B cell (primary cell): ENCODE measurements around the gene FCGBP. TPM values are rescaled to one million over a fixed set of nuclear protein-coding genes. Genes with fewer than 3 reads are reported as not detected.

Experiments
- ATAC-seq: fragments of 200-7000 bp; cut with Tn5 transposase; one replicate; pipeline ENCODE4 v1.10.0; 2021; ENCODE audit warnings: low read depth, mild to moderate bottlenecking, moderate number of reproducible peaks, moderate library complexity
- CTCF ChIA-PET: fragments of 350-600 bp; sonication (Branson Sonifier 250); formaldehyde crosslinking; loops from one replicate; lab custom pipeline; 2021; ENCODE audit warnings: antibody characterized with exemption, inconsistent platforms; lab: Charles Lee
- POLR2A ChIA-PET: fragments of 350-600 bp; sonication (Branson Sonifier 250); formaldehyde crosslinking; loops from one replicate; lab custom pipeline; 2021; ENCODE audit warnings: antibody characterized with exemption; lab: Charles Lee
- DNase-seq: peaks from one replicate; pipeline ENCODE4 v3.0.0; 2013
- H2AFZ ChIP-seq: 2 replicates; pipeline ENCODE4 v1.6.1; 2012; ENCODE audit warnings: mild to moderate bottlenecking, low read depth, low read length; ENCODE audit not compliant: insufficient read depth, poor library complexity, severe bottlenecking
- H3K27ac ChIP-seq, 2 donors: 1 replicate in 1 of 2; 2 replicates in 1 of 2; pipeline ENCODE4 v1.5.1; 2012 to 2013; ENCODE audit warnings: low read length in 2 of 2, mild to moderate bottlenecking in 2 of 2, moderate library complexity in 1 of 2
- H3K27me3 ChIP-seq, 4 experiments: fragments of 200-600 bp in 1 of 4; sonication (generic) in 1 of 4; replicated peaks in 1 of 4; 1 replicate in 2 of 4; 2 replicates in 2 of 4; pipeline versions ENCODE4 v1.6.1 to v1.7.0; 2013 to 2016; ENCODE audit warnings: low read length in 3 of 4, mild to moderate bottlenecking in 2 of 4, mixed read lengths in 1 of 4, moderate library complexity in 1 of 4; ENCODE audit not compliant: insufficient read depth in 4 of 4, control insufficient read depth in 3 of 4; ENCODE audit errors: control extremely low read depth in 1 of 4
- H3K36me3 ChIP-seq, 2 experiments: replicated peaks in 1 of 2; 1 replicate in 1 of 2; 2 replicates in 1 of 2; pipeline versions ENCODE4 v1.6.1 to v1.7.1; 2013; ENCODE audit warnings: low read length in 1 of 2; ENCODE audit not compliant: insufficient read depth in 2 of 2, control insufficient read depth in 1 of 2; ENCODE audit errors: control extremely low read depth in 1 of 2, extremely low read depth in 1 of 2
- H3K4me1 ChIP-seq, 2 donors: fragments of 200-600 bp in 1 of 2; sonication (generic) in 1 of 2; 1 replicate in 1 of 2; 2 replicates in 1 of 2; pipeline versions ENCODE4 v1.5.1 to v1.6.1; 2013 to 2017; ENCODE audit warnings: low read length in 2 of 2; ENCODE audit not compliant: control insufficient read depth in 2 of 2, insufficient read depth in 2 of 2
- H3K4me2 ChIP-seq: replicated peaks from 2 replicates; pipeline ENCODE3; 2012; ENCODE audit warnings: mild to moderate bottlenecking, low read depth, low read length; ENCODE audit not compliant: poor library complexity, severe bottlenecking
- H3K4me3 ChIP-seq, 5 experiments: fragments of 200-600 bp in 1 of 5; sonication (generic) in 1 of 5; 1 replicate in 3 of 5; 2 replicates in 2 of 5; pipeline versions ENCODE4 v1.5.1 to v1.7.0; 2011 to 2016; ENCODE audit warnings: low read length in 4 of 5, mild to moderate bottlenecking in 4 of 5, low read depth in 2 of 5, control low read depth in 1 of 5, moderate library complexity in 1 of 5; ENCODE audit not compliant: insufficient read depth in 1 of 5; ENCODE audit errors: control extremely low read depth in 1 of 5, extremely low read depth in 1 of 5
- H3K79me2 ChIP-seq: fragments of 200-600 bp; sonication (generic); one replicate; pipeline ENCODE4 v1.6.0; 2016; ENCODE audit warnings: low read length; ENCODE audit not compliant: control insufficient read depth, insufficient read depth
- H3K9ac ChIP-seq: fragments of 200-600 bp; sonication (generic); 2 replicates; pipeline ENCODE4 v1.6.1; 2017; ENCODE audit warnings: mild to moderate bottlenecking, low read length, moderate library complexity
- H3K9me3 ChIP-seq, 3 donors: one replicate each; pipeline versions ENCODE4 v1.6.1 to v1.7.1; 2013; ENCODE audit warnings: low read length in 2 of 3; ENCODE audit not compliant: control insufficient read depth in 2 of 3, insufficient read depth in 1 of 3; ENCODE audit errors: control extremely low read depth in 1 of 3
- H4K20me1 ChIP-seq: 2 replicates; pipeline ENCODE4 v1.6.0; 2012; ENCODE audit warnings: mild to moderate bottlenecking, low read length; ENCODE audit not compliant: insufficient read depth, control insufficient read depth, poor library complexity, severe bottlenecking
- H3K27ac Mint-ChIP-seq: one replicate; pipeline ENCODE4 v1.8.0; 2021; ENCODE audit warnings: mixed read lengths
- H3K27me3 Mint-ChIP-seq: one replicate; pipeline ENCODE4 v1.8.0; 2021; ENCODE audit warnings: mixed read lengths
- H3K4me1 Mint-ChIP-seq: one replicate; pipeline ENCODE4 v1.8.0; 2021; ENCODE audit warnings: mixed read lengths
- H3K4me3 Mint-ChIP-seq: one replicate; pipeline ENCODE4 v1.8.0; 2021; ENCODE audit warnings: mixed read lengths
- H3K9me3 Mint-ChIP-seq: one replicate; pipeline ENCODE4 v1.8.0; 2022; ENCODE audit warnings: mixed read lengths; ENCODE audit not compliant: insufficient read depth
- CTCF ChIP-seq: fragments of 200-600 bp; IDR thresholded peaks from one replicate; pipeline ENCODE4 v1.8.0; 2022; ENCODE audit warnings: antibody characterized with exemption, mild to moderate bottlenecking
- EZH2 ChIP-seq: IDR thresholded peaks from 2 replicates; pipeline ENCODE4 v1.6.1; 2012; ENCODE audit warnings: borderline replicate concordance, low read depth, mild to moderate bottlenecking, moderate library complexity, low read length; ENCODE audit not compliant: insufficient read depth, poor library complexity, severe bottlenecking
- WGBS: methylation state at CpG from one replicate; pipeline ENCODE4 v1.1.5; 2013; ENCODE audit warnings: missing lambda C conversion rate; ENCODE audit not compliant: insufficient coverage; 5-methylcytosine and 5-hydroxymethylcytosine counted together
- intact Hi-C: fragments of 100-400 bp; cut with micrococcal nuclease; formaldehyde crosslinking; loops from one replicate; pipeline ENCODE4 v1.10.0; 2022
- polyA plus RNA-seq: library from polyadenylated mRNA; depleted of rRNA; stranded (reverse); fragments of >200 nt; gene quantifications from 2 replicates; pipeline ENCODE4 v1.2.3, GENCODE V29; 2012
- total RNA-seq, 2 donors: library from RNA; stranded (reverse); fragments of 120-200 nt in 1 of 2; gene quantifications; 1 replicate in 1 of 2; 2 replicates in 1 of 2; pipeline versions ENCODE4 v1.2.3 to v1.2.4, GENCODE V29; 2013 to 2022

Gene FCGBP
- total and polyA plus RNA-seq, 2 donors (not counting 1 experiment from before 2014, with no cell fraction given) = 5.7 to 22.9 TPM

GRCh38 chr19:39916236-39916635 lies 18.2 kb downstream of the FCGBP start:
- Mint-ChIP-seq H3K9me3 (no peaks in the 10 kb centered on the region), H3K4me1 (peaks cover 8% of the 10 kb centered on the region), H3K27me3 (peaks cover 3% of the 10 kb centered on the region), H3K4me3 (no peak overlapping the region), H3K27ac (no peak overlapping the region)
- no peaks in the 10 kb centered on the region for H3K27me3 ChIP-seq
- POLR2A ChIA-PET = interaction anchor here (0.6 kb wide), 1 partner anchor 421 kb away, joined by 3 read pairs; no protein-coding TSS in a partner anchor
- no peak overlapping the region for H3K9ac ChIP-seq
- no peak overlapping the region for H3K27ac ChIP-seq
- no peak overlapping the region for H3K4me2 ChIP-seq
- no peaks in the 10 kb centered on the region for H3K9me3 ChIP-seq
- H4K20me1 ChIP-seq = no peaks in the 10 kb centered on the region
- WGBS = 57% methylated on average over 5 of the region's 5 CpGs
- CTCF ChIA-PET = interaction anchor here (4.7 kb wide), 1 partner anchor 54 kb away, joined by 26 read pairs; the partner anchor contains the start of gene PSMC4
- no peaks in the 10 kb centered on the region for H3K79me2 ChIP-seq
- peaks cover 0 to 10% of the 10 kb centered on the region in 2 donors for H3K4me1 ChIP-seq
- H2AFZ ChIP-seq = no peak overlapping the region
- H3K36me3 ChIP-seq = peaks cover 0 to 2% of the 10 kb centered on the region in 2 experiments
- H3K4me3 ChIP-seq = no peak overlapping the region
- DNase-seq (no peak), ATAC-seq (no peak)
- intact Hi-C loops = no loop called here
- no peak for TF ChIP-seq CTCF
- TF ChIP-seq EZH2 = no peak

- no peak overlapping the region for H2AFZ ChIP-seq
- DNase-seq (no peak), ATAC-seq (no peak)
- H3K9me3 Mint-ChIP-seq = no peaks in the 10 kb centered on the region
- H3K4me3 Mint-ChIP-seq = no peak overlapping the region
- no peaks in the 10 kb centered on the region for H4K20me1 ChIP-seq
- ChIA-PET CTCF (interaction anchor here (4.7 kb wide), 1 partner anchor 54 kb away, joined by 26 read pairs; the partner anchor contains the start of gene PSMC4), POLR2A (no interaction called here)
- H3K4me1 ChIP-seq = peaks cover 0 to 10% of the 10 kb centered on the region in 2 donors
- H3K27me3 ChIP-seq = no peaks in the 10 kb centered on the region
- 93% methylated on average over 14 of the region's 17 CpGs for WGBS
- no peak for TF ChIP-seq CTCF
- TF ChIP-seq EZH2 = no peak
- no peak overlapping the region for H3K27ac ChIP-seq
- H3K9ac ChIP-seq = no peak overlapping the region
- peaks cover 3% of the 10 kb centered on the region for H3K27me3 Mint-ChIP-seq
- no peak overlapping the region for H3K4me2 ChIP-seq
- H3K9me3 ChIP-seq = no peaks in the 10 kb centered on the region
- H3K4me3 ChIP-seq = no peak overlapping the region
- no peaks in the 10 kb centered on the region for H3K79me2 ChIP-seq
- peaks cover 8% of the 10 kb centered on the region for H3K4me1 Mint-ChIP-seq
- H3K36me3 ChIP-seq = peaks cover 0 to 2% of the 10 kb centered on the region in 2 experiments
- no peak overlapping the region for H3K27ac Mint-ChIP-seq
- intact Hi-C loops = no loop called here
Measured at GRCh38 chr19:39915848-39916215, 18.6 kb downstream of the FCGBP start.
